HG02884 (cell line): ENCODE measurements around the gene MSN.

Experiments
- ATAC-seq: cut with Tn5 transposase; IDR thresholded peaks from one replicate; pipeline ENCODE4 v1.9.1; 2021; ENCODE audit warnings: mild to moderate bottlenecking, moderate library complexity; ENCODE audit not compliant: unreplicated experiment

Gene MSN

GRCh38 chrX:65671966-65672365 is 4.5 kb downstream of the MSN start:
- no peak for ATAC-seq

DNA sequence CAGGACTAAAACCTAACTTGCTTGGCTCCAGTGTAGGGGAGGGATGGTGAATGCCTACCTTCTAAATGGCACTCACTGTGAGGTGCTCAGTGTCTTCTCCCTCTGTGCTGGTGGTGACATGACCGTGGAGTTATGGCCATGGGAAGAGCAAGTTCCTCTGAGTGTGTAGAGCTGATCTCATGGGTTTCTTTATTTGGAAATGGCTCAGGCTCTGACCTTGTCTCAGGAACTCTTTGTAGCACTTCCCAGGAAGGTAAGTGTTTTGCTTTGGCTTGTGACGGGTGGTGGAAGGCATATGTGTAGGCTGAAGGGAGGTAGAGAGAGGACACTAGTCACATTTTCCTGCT is 6.4 kb downstream of the MSN start:
- ATAC-seq, result no peak

- ATAC-seq, result no peak
These were observed 6.9 kb downstream of the MSN start for GRCh38 chrX:65674204-65674893.

- no peak for ATAC-seq
These were observed 10.6 kb downstream of the MSN start for GRCh38 chrX:65677954-65678469.

DNA sequence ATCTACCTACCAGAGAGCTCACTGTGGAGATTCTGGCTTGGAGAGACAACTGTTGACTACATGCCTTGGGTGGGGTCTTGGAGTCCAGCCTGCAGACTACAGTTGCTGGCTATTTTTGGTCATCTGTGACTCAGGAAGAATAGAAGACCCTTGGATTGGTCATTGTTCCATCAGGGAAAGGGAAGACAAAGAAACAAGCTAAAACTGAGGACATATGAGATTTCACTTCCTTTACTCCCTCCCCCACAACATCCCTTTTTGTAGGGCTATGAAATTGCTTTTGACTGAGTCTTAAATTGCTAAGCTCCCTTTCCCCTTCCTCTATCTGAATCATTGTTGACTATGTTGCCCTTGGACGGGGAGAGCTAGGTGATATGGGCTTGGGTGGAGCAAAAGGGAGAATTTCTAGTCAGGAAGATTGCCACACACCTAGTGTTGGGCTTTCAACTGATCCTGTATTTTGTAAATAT is 11.7 kb downstream of the MSN start:
- ATAC-seq, result no peak

- ATAC-seq, result no peak
These were observed 14.4 kb downstream of the MSN start for GRCh38 chrX:65681810-65682209.

GRCh38 chrX:65685112-65685511 is 17.7 kb downstream of the MSN start:
- no peak for ATAC-seq

DNA sequence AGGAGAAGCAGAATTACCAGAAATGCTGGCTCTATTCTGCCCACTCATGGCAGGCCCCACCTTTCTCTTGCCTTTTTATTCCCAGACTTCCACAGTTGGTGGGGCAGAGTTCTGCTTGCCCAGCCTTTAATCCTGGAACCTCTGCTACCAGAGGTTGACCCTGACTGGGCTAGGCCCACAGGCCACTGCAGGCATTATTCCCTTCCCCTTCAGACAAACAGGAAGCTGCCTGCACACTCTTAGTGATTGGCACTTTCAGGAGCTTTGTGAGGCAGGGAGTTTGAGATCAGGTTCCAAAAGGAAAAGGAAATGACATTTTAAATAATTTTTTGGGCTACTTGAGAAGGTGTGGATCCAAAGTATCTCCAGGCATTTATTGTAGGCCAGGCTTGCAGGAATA is 18.8 kb downstream of the MSN start:
- no peak for ATAC-seq

GRCh38 chrX:65687367-65687766 is 19.9 kb downstream of the MSN start:
- ATAC-seq, result no peak

- ATAC-seq, result peak; percentile 78
These were observed 21.0 kb downstream of the MSN start for GRCh38 chrX:65688403-65688871.

DNA sequence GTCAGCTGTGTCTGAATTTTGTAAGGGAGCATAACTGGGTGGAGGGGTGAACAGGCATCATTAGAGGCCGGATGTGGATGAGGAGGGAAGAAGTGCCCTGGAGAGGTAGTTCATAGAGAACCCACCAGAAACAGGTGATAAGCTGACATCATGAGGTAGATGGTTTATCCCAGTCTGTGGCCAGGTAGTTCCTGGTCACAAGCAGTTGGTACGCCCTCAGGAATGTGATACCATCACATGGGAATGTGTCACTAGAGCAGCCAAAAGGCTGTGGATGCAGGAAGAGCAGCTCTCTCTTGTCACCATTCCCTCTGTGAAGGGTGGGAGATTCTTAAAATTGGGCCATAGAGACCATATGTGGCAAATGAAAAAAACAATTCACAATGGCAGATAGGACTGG is 21.9 kb downstream of the MSN start:
- ATAC-seq, result no peak

- ATAC-seq, result no peak
These were observed 22.8 kb downstream of the MSN start for GRCh38 chrX:65690057-65690855.

GRCh38 chrX:65695849-65696449 is 28.5 kb downstream of the MSN start:
- ATAC-seq, result no peak

GRCh38 chrX:65696613-65697012 is 29.2 kb downstream of the MSN start:
- no peak for ATAC-seq

GRCh38 chrX:65697211-65697641 is 29.8 kb downstream of the MSN start:
- ATAC-seq, result no peak

DNA sequence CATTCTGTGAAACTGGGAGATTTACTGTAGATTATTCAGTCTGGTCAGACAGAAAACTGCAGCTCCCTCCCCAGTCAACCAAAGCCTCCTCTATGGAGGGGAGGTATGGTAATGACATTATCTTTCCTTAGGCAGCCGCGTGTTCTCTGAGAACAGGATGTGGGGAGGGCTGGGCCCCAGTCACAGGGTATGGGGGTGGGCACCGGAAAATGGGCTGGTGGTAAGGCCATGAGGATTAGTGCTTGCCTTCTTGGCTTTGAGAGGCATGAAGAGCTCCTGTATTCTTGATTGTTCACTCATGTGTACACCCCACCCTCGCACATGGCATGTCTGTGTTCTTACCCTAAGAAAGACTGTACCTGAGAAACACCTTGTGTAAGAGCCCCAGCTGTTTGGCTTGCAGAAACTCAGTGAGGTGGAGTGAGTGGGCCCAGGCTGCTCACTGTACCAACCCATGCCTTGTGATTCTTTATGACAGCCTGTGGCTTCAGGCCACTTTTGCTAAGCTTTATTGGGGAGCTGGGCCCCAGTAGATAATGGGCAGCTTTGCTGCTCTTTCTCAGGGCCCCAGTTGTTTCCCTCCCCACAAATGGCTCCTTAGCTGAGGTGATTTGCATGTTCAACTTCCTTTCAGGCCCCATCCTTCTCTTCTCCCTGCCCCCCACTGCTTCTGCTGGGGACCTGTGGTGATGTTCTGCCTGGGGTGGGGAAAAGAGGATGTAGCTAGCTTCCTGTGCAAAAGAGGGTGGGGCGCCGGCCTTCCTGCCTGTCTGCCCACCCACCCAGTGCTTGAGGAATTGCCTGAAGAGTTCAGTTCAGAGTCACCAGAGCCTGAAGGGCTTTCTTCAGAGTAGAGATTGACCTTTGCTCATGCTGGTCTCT is 30.7 kb downstream of the MSN start:
- peak; percentile 49 for ATAC-seq

- ATAC-seq, result no peak
These were observed 35.5 kb downstream of the MSN start for GRCh38 chrX:65702956-65703355.

- no peak for ATAC-seq
These were observed 38.0 kb downstream of the MSN start for GRCh38 chrX:65705439-65705838.

- peak; percentile 45 for ATAC-seq
These were observed 38.8 kb downstream of the MSN start for GRCh38 chrX:65706041-65706828.

DNA sequence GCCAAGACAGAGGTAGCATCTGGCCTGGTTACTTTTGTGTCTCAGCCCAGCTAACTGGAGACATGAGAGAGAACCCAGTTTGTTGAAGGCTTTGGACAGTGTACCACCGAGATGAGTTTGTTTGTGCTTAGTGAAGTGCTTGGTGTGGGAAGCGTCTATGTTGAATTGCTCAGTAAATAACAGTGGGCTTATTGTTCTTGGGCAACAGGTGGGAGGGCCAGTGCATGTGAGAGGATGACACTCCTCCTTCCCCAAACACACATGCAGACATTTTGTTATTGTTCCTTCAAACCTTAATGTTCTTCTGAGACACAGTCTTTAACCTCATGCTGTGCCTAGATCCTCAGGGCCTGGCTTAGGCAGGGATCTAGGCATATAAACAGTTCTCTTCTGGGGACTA is 39.7 kb downstream of the MSN start:
- ATAC-seq, result no peak
